ENCODE data around the gene IKBKE.

The IKBKE gene

GRCh38 chr1:206512058-206512850, 42.0 kb downstream of the IKBKE start:
- no peak for DNase-seq (ENCODE audit: low spot score)

DNA sequence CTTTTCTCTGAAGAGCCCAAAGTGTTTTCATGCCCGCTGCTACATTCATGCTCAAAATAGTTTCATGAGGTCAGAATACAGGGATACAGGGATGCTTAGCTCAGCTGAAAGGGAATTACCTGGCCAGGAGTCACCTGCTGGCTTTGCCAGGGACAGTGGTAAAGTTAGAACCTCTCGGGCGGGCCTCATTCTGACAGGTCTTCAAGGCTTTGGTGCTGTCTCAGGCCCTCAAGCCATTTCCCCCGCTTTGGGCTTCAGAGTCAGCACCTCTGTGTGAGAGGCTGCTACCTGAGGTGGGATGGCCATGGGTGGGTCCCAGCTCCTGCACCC, 42.5 kb downstream of the IKBKE start:
- DNase-seq (ENCODE audit: low spot score) = no peak

DNA sequence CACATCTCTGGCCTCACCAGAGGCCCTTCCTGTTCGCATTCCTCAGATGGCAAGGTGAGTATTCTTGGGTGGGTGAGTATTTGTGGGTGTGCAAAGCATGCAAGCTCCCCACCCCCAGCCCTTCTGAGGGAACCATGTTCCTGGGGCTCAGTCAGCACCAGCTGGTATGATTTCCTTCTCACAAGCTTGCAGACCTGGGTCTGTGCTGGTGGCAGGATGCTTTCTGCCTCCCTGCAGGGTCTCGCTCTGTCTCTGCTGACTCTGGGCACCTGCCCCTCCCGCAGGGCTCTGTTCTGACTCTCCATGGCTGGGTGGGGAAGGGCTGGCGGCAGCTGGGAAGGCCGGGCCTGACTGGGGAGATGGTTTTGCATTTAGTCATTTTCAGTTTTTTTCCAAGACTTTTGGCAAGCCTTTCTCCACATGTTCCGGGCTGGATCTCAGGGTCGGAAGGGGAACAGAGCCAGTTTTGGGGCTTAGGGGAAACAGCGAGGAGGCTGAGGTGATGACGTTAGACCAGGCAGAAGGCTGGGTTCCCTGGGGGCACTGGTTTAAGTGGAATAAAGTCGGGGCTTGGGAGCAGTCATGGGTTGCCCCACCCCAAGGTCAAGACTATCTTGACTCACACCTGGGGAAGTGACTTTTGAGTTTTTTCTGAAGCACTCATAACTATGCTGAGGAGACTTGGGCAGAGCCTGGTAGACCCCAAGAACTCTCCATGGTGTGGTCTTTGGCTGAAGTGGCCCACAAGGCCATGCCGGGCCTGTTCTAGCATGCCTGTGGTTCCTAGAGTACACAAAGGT, 43.2 kb downstream of the IKBKE start:
- no peak for DNase-seq (ENCODE audit: low spot score)

DNA sequence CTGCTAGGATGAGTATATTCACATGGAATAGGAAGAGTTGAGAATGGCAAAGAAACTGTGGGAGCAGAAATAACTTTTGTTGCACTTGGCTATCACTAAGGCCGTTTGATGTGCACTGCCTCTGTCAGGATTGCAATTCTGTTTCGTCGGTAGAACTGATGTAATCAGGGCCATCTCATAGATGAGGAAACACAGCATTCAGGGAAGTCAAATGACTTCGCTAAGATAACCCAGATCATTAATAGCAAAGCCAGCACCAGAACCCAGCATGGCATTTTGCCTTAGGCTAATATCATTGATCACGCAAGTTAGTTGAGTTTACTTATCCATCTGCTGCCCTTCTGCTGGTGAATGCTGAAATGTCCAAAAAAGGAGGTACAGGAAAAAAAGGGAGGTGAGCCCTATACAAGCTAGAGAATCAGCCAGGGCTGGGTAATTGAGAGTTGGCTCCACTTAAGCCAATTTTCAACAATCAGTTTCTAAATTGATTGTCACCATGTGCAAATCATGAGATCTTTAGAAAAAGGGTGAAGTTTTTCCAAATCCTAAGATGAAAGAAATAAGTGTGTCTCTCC, 44.6 kb downstream of the IKBKE start:
- DNase-seq (ENCODE audit: low spot score) = no peak

- no peak for DNase-seq (ENCODE audit: low spot score)
Measured at GRCh38 chr1:206516728-206516990, 46.4 kb downstream of the IKBKE start.

DNA sequence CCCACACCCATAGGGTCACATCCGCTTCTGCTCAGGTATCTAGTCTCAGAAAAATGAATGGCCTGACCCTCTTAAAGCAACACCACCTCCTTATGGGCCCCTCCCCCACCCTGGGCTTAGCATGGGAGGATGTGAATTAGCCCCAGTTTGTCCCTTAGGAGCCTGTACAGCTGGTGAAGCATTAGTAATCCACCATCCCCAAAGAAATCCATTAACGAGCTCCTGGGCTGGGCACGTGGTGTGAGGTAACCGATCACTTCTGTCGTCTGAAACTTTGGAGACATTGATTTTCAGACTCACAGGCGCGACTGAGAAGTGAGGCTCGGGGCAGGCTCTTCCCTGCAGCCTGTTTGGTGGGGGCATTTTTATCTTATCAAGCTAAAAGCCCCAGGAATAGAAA, 47.5 kb downstream of the IKBKE start:
- DNase-seq (ENCODE audit: low spot score) = no peak

GRCh38 chr1:206518206-206518605, 47.9 kb downstream of the IKBKE start:
- no peak for DNase-seq (ENCODE audit: low spot score)

DNA sequence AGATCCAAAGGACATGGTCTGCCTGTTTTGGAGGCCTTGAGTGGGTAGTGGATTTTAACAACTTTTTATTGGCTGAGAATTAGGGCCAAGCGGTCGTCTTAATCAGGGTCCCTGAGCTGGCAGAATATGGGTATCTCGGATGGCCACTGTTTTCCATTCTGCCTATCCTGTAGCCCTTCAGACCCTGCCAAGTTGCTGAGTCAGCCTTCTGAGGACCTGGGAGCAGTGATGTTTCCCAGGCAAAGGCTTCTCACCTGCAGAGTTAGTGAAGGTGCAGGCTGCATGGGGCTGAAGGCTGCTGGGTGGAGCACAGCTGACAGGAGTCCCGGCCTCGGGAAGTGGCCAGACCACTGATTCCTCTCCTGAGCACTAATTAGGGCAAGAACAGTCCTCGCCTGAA, 48.5 kb downstream of the IKBKE start:
- no peak for DNase-seq (ENCODE audit: low spot score)

- no peak for DNase-seq (ENCODE audit: low spot score)
Measured at GRCh38 chr1:206521127-206521526, 50.9 kb downstream of the IKBKE start.

- DNase-seq (ENCODE audit: low spot score) = no peak
Measured at GRCh38 chr1:206521694-206522402, 51.6 kb downstream of the IKBKE start.

DNA sequence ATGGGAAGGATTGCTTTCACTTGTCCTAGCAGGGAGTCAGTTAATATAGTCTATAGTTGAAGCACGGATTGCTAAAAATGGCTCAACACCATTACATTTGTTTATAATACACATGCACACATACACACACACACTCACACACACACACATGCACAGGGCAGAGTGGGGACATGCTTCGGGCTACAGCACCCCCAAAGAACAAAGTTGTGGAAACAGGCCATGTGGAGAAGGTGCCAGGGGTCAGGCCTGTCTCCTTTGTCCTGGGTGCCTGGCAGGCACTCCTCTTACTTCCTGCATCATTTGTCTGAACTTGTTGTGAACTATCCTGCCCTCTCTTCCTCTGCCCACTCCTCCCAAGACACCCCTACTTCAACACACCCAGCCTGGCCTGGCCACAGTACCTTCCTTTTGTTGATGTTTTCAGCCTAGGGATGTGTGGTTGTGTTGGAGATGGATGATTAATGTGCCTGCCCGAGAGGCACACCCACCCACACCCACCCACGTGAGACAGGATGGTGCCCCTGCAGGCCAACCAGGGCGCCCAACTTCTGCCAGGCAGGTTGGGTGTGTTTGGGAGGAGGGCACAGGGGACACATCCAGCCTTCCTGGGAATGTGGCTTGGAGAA, 54.6 kb downstream of the IKBKE start:
- DNase-seq (ENCODE audit: low spot score) = no peak

GRCh38 chr1:206526064-206526911, 56.0 kb downstream of the IKBKE start:
- no peak for DNase-seq (ENCODE audit: low spot score)

GRCh38 chr1:206529425-206529824, 59.1 kb downstream of the IKBKE start:
- DNase-seq (ENCODE audit: low spot score) = no peak

DNA sequence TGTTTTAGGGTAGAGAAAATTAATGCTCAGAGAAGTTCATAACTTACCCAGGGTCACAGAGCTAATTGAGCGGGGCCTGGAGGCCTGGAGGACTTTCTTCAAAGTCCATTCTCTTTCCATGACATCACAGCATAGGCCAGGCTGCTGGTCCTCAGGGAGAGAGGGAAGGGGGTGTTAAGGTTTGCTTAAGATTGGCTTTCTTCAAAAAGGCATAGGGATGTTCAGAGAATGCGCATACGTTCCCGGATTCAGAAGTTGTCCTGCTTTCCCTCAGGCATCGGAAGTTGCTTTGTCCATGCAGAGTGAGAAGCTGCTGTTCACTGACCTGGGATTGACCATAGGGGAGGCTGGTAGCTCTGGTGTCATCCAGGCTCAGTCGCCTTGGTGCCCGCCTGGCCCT, 62.1 kb downstream of the IKBKE start:
- DNase-seq (ENCODE audit: low spot score) = no peak

GRCh38 chr1:206534552-206534951, 64.3 kb downstream of the IKBKE start:
- no peak for DNase-seq (ENCODE audit: low spot score)

DNA sequence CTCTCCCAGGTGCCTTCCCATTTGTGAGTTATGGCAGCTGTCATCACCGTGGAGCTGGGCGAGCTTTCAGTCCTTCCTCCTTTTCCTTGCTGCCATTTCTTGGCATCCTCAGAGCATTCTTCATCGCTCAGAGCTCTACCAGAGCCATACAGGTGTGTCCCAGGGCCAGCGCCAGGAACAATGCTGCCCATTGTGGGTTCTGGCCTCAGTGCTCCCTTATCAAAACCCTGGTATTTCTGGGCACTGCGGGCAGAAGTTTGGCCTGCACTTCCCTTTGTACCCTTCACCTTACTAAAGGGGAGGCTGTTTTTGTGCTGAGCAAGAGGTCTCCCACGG, 65.5 kb downstream of the IKBKE start:
- no peak for DNase-seq (ENCODE audit: low spot score)

DNA sequence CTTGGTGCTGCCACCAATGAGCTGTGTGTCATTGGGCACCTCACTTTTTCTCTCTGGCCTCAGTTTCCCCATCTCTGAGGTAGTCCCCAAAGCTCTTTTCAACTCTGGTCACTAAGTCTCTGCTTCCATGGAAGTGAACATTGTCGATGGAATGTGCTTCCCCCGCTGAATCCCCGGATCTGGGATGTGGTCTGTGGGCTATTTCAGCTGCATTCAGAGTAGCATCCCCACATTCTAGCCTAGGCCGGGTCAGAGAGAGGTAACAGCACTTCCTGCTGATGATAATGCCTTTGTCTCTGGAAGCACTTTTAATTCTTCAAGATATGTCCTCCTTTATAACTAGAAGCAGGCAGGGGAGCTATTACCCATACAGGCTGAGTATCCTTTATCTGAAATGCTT, 66.9 kb downstream of the IKBKE start:
- DNase-seq (ENCODE audit: low spot score) = no peak

DNA sequence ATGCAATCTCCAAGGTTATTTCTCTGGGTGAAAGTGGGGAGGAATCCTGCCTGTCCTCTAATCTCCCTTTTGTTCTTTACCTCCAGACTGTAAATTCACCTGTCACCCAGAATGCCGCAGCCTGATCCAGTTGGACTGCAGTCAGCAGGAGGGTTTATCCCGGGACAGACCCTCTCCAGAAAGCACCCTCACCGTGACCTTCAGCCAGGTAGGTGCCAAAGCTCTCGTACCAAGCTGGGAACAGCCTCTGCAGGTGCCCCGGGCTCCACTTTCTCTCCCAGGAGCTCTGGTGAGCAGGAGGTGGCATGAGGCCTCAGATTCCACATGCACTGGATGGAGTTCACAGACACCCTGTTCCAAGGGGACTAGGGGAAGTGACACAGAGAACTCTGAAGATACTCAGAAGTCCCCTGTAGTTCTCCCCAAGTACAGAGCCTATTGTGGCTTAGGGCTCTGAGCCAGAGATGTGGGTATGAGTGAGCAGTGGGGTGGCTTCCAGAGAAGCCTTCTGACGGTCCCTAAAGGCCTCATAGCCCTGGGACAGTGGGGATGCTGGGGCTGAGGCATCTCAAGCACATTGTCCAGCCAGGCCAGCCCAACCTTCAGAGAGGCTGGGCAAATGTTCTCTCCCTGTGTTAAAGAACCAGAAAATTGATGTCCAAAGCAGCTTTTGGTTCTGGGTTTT, 68.0 kb downstream of the IKBKE start:
- DNase-seq (ENCODE audit: low spot score) = no peak

- DNase-seq (ENCODE audit: low spot score) = no peak
Measured at GRCh38 chr1:206538901-206539640, 68.8 kb downstream of the IKBKE start.

- no peak for DNase-seq (ENCODE audit: low spot score)
Measured at GRCh38 chr1:206540044-206540780, 69.9 kb downstream of the IKBKE start.

Measured in RKO (cell line).